Hematopoietic multipotent progenitor cell treated with erythropoietin and hydrocortisone succinate and interleukin-3 and kit ligand, for 15 days (in vitro differentiated cells): ENCODE data around the gene POLRMT.
A peak's percentile ranks its signal among the peaks of the same experiment; 100 is the strongest.

ENCODE experiments used
- DNase-seq: peaks from one replicate; pipeline ENCODE4 v3.0.0-alpha.2; 2015; ENCODE audit warnings: low spot score

POLRMT gene

GRCh38 chr19:662962-663681 lies 29.8 kb upstream of the POLRMT start, which contains the start of gene RNF126:
RNF126 (minus strand) TSS chr19:663214; CDS start chr19:663121, 93 bp downstream.
- DNase-seq: peak; percentile 92

- DNase-seq: peak; percentile 17
Observed at GRCh38 chr19:662207-662961, 29.0 kb upstream of the POLRMT start.

DNA sequence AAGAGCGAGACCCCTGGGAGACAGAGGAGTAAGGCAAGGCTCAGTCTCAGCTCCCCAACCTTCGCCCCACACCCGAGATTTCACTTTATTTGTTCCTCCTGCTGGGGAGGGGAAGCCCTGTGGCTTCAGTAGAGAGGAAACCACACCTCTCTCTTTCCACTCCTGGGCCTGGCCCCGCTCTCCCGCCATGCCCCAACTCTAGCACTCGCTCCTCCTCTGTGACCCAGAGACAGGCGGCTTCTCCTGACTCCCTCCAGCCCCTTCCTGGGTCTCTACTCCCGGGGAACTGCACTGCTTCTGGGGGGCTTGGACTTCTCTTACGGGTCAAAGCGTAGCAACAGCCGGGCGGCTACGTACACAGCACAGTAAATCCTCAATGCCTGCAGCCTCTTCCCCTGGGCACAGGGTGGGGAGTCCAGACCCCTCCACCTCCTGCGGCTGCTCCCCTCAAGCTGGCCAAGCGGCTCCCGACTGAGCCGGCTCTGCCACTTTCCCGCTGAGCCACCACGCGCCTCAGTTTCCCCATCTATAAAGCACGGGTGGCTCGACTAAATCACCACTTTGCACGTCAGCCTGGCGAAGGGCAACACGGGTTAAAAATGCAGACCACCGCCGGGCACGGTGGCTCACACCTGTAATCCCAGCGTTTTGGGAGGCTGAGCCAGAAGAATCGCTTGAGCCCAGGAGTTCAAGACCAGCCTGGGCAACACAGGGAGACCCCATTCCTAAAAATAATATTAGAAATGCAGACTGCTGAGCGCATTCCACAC lies 28.3 kb upstream of the POLRMT start:
- peak; percentile 42 for DNase-seq

DNA sequence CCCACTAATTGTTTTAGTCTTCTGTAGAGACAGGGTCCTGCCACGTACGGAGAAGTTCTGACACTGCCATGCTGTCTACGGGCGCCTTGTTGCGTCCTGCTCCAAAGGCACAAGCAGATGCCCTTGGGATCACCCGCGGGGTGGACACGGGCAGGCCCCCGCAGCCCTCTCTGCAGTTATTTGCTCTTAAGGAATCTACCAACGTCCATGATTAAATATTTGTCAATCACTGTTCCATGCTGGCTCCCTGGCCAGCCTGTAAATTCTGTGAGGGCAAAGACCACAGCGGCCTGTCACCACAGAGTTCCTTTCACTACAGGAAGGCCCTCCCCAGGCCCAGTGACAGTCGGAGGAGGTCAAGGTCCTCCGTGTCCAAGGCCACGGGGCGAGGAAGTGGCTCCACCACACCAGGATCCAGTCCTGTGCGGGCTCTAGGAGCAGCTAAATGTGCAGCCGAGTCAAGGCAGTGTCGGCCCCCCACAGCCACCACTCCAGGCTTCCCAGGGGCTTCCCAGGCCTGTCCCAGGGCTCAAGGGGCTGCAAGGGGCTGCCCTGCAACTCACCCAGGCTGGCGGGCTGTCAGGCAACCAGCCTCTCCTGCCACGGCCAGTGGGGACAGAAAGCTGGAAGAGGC lies 27.6 kb upstream of the POLRMT start:
- DNase-seq: no peak

GRCh38 chr19:658916-659839 lies 25.8 kb upstream of the POLRMT start:
- DNase-seq: no peak

DNA sequence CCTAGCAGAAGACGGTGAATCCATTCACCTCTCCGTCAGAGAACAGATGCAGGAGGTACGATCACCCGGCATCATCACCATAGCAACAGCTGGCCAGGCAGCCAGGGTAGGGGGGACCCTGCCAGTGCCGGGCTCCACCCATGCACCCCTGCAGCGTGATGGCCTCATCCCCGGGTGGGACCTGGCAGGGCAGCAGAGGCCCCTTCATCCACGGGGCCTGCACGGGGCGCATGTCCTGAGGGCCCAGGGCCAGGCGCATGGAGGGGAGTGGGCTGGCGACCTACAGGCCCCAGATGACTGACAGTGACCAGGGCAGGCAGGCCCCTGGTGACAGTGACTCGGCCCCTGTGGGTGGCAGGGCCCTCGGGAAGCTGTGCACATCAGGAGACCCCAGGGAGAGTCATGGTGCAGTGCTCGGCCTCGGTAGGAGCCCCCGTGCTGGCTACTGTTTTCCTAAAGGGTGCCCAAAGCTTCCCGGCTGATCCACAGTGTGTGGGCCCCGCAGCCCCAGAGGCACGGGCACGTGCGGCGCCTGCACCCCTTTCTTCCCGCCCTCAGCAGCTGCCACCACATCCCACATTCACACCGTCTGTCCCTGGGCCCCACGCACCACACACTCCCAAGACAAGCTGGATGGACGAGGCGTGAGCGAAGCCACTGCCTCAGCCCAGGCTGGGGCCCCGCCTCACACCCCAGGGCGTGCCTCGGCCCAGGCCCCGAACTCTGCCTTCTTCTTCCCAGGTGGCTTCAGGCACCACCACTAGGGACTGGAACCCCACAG lies 24.9 kb upstream of the POLRMT start:
- no peak for DNase-seq

DNA sequence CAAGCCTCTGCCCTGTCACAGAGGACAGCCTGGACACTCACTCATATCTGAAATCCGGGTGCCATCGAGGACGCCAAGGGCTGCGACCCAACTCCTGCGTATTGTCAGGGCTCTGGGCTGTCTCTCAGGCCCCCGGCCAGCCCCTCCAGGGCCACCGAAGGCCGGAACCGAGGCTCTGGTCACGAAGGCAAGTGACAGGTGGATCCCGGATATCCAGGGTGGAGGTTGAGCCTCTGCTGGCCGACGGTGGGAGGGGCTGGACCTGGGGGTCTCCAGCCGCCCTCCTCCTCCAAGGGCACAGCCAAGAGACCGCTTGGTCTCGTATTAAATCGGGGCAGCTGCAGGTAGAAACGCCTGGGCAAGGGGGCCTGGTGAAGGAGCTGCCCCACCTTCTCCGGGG lies 24.3 kb upstream of the POLRMT start:
- DNase-seq: no peak

DNA sequence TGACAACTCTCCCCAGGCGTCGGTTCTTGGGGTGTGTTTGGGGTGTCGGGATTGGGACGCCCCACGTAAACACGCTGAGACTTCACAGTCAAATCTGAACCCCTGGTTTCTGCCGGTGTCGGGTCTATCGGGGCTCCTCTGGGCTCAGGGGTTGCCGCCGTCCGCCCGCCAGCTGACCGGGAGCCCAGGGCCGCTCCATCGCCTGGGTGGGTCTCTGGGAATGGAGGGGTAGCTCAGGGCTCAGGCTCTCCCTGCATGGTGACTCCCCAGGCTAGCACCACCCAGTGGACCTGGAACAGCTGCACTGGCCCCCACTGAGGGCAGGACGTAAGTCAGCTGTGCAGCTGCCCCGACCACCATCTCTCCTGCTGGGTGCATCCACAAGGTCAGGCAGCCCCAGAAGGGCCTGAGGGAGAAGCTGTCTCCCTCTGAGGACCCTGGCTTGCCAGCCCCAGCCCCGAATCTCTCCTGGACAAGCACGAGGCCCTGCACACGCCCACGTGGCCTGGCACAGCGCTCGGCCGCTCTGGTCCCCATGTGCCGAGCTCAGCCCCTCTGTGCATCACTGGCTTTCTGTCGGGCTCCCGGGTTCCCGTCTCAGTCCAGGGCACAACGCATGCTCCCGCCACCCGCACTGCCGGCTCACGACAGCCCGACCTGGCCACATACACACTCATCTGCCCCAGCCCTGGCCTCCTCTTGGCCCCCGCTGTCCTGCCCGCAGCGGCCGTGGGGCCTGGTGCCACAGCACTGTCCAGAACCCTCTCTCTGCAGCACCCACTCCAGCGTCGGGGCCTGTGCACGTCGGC lies 23.6 kb upstream of the POLRMT start:
- DNase-seq: no peak

GRCh38 chr19:655691-656090 lies 22.4 kb upstream of the POLRMT start:
- DNase-seq: no peak

- DNase-seq: no peak
Observed at GRCh38 chr19:653425-653824, 20.1 kb upstream of the POLRMT start.

DNA sequence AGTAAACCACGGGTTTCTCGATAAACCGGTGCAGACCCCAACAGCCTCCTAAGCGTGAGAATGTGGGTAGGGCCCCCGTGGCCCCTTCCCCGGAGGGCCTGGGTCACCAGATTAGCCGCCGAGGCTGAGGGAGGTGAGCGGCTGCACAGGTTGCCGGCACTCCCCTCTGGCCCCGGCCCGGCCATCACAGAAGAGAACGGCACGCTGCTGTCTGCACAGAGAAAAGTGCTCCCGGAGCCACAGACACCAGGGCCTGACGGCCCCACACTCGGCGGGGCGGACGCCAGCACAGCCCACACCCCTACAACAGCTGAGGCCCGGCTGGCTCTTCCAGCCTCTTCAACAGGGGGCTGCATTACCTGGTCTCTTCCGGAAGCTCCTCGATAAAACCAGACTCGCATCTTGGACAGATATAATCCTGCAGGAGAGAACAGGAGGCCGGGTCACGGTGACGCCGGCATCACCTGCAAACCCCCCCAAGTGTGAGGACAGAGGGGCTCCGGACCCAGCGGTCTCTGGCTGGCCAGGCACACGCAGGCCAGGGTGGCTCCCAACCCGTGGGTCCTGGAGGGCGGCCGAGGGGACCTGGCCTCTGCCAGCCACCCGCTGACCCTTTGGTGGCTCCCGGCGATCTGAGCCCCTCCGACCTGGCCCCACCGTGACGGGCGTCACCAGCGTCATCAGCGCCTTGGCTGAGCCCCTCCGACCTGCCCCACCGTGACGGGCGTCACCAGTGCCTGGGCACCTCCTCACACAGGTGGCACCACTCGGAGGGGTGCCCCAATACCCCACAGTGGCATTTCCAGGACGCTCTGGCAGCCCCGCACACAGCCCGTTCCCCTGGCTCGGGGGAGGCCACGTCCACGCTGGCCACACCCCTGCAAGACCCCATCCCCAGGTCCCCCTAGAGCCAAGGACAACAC lies 19.4 kb upstream of the POLRMT start:
- no peak for DNase-seq

DNA sequence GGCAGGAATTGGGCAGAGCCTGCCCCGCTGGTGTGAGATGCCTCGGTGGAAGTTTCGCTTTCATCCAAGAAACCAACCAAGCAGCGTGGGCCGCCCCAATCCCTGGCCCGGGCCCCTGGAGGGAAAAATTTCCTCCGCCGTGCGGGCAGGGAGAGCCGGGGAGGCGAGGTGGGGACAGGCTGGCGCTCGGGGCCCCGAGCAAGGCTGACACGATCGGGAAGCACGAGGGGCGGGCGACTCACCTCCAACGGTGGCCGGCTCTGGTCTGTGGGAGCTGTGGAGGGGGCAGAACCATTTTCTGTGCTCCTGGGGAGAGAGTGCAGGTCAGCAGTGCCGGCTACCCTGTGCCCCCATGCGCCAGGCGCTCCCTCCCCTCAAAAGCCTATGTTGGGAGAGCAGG lies 18.7 kb upstream of the POLRMT start:
- no peak for DNase-seq

DNA sequence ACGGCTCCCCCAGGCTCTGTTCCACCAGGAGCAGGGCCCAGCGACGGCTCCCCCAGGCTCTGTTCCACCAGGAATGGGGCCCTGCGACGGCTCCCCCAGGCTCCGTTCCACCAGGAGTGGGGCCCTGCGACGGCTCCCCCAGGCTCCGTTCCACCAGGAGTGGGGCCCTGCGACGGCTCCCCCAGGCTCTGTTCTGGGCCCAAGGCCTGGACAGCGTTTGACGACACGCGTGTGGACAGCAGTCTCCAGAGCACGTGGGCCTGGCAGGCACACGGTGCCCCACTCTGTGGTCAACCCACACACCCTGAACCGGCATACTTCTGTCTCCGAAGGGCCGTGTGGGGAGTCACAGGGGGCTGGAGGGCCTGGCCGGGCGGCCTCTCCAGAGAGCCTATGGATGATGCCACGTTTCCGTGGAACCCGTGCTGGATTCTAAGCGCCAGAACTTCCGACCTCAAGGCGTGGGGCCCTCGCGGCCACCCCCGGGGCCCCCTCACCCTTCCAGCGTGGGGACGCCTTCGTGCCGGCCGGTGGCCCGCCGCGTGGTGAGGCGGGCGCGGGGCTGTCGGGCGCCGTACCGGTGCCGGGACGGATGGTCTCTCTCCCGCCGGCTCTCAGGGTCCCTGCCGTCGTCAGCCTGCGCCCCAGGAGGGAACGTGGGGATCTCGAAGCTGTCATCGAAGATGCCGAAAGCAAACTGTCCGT lies 17.9 kb upstream of the POLRMT start:
- DNase-seq: no peak

DNA sequence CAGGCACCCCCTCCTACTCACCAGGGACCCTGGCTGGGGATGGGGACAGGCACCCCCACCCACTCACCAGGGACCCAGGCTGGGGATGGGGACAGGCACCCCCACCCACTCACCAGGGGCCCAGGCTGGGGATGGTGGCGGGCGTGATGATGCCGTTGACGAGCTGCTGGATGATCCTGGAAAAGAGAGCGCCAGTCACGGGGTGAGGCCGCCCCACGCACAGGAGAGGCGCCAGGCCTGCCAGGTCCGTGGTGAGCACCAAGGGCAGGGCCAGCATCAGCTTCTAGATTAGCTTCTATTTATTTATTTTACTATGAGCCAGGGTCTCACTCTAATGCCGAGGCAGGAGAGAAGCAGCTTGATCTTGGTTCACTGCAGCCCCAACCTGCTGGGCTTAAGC lies 16.8 kb upstream of the POLRMT start:
- DNase-seq: no peak

- no peak for DNase-seq
Observed at GRCh38 chr19:648904-649801, 15.8 kb upstream of the POLRMT start.

- no peak for DNase-seq
Observed at GRCh38 chr19:648305-648704, 15.0 kb upstream of the POLRMT start.
